Measurements from ENCODE around the gene C3AR1. TPM values are rescaled to one million over a fixed set of nuclear protein-coding genes. Genes with fewer than 3 reads are reported as not detected.

C3AR1 gene
- total RNA-seq, 1 experiment from 2014 or later: not detected

- ChIA-PET POLR2A (no interaction called here), CTCF (no interaction called here)
- no TSS peak for BruUV-seq (replicated peaks)
- in situ Hi-C loops (cut with HindIII; ENCODE audit: low pct_unique_long_range_greater_than_20kb, low sequenced_read_pairs) (no loop called here), intact Hi-C loops (cut with micrococcal nuclease; ENCODE audit: unreplicated experiment) (no loop called here)
- TF ChIP-seq REST (IDR thresholded peaks at IDR 0.05; ENCODE audit: insufficient read depth in 1 of 2, low read depth in 2 of 2, low read length in 1 of 2): no peak
- TF ChIP-seq CTCF (IDR thresholded peaks at IDR 0.05): no peak
- no peak for TF ChIP-seq POLR2AphosphoS5 (IDR thresholded peaks at IDR 0.05; ENCODE audit: low read depth, low read length)
- TF ChIP-seq TCF7L2 (IDR thresholded peaks at IDR 0.05; ENCODE audit: low read depth, low read length): no peak
- H3K4me3 ChIP-seq (ENCODE audit: low read depth in 2 of 2, low read length in 2 of 2): no peak overlapping the region
- H3K27ac ChIP-seq (ENCODE audit: low read length): no peak overlapping the region
- ATAC-seq (no peak), DNase-seq (ENCODE audit: low read depth, low spot score) (no peak)
- H3K27me3 ChIP-seq (ENCODE audit: control insufficient read depth, insufficient read depth, low read length): no peaks in the 10 kb centered on the region
- H3K4me1 ChIP-seq (ENCODE audit: control insufficient read depth, insufficient read depth, low read length): no peaks in the 10 kb centered on the region
- no peaks in the 10 kb centered on the region for H3K9me3 ChIP-seq (ENCODE audit: control insufficient read depth, insufficient read depth, low read depth, low read length)
- no peaks in the 10 kb centered on the region for H3K36me3 ChIP-seq (ENCODE audit: control insufficient read depth, insufficient read depth, low read length)
Measured at GRCh38 chr12:8048906-8049305, 17.3 kb downstream of the C3AR1 start.

- DNase-seq (ENCODE audit: low read depth, low spot score) (no peak), ATAC-seq (no peak)
- H3K27me3 ChIP-seq (ENCODE audit: control insufficient read depth, insufficient read depth, low read length): no peaks in the 10 kb centered on the region
- no peaks in the 10 kb centered on the region for H3K36me3 ChIP-seq (ENCODE audit: control insufficient read depth, insufficient read depth, low read length)
- no peaks in the 10 kb centered on the region for H3K9me3 ChIP-seq (ENCODE audit: control insufficient read depth, insufficient read depth, low read depth, low read length)
- H3K4me3 ChIP-seq (ENCODE audit: low read depth in 2 of 2, low read length in 2 of 2): no peak overlapping the region
- CTCF ChIA-PET: no interaction called here
- POLR2A ChIA-PET: no interaction called here
- in situ Hi-C loops (cut with HindIII; ENCODE audit: low pct_unique_long_range_greater_than_20kb, low sequenced_read_pairs): no loop called here
- TF ChIP-seq CTCF (IDR thresholded peaks at IDR 0.05) (no peak), REST (IDR thresholded peaks at IDR 0.05; ENCODE audit: insufficient read depth in 1 of 2, low read depth in 2 of 2, low read length in 1 of 2) (no peak), POLR2AphosphoS5 (IDR thresholded peaks at IDR 0.05; ENCODE audit: low read depth, low read length) (no peak), TCF7L2 (IDR thresholded peaks at IDR 0.05; ENCODE audit: low read depth, low read length) (no peak), SIN3A (IDR thresholded peaks at IDR 0.05; ENCODE audit: borderline replicate concordance, insufficient read depth, low read depth, low read length) (no peak)
- intact Hi-C loops (cut with micrococcal nuclease; ENCODE audit: unreplicated experiment): no loop called here
- BruUV-seq (replicated peaks): no TSS peak
- no peaks in the 10 kb centered on the region for H3K4me1 ChIP-seq (ENCODE audit: control insufficient read depth, insufficient read depth, low read length)
- H3K27ac ChIP-seq (ENCODE audit: low read length): no peak overlapping the region
Measured at GRCh38 chr12:8047842-8048241, 18.3 kb downstream of the C3AR1 start.
